GF-D8 (cell line): Measurements from ENCODE around the gene COX5A.
"Not testable (repeated sequence)": the region's sequence is repeated elsewhere in the genome, so short reads cannot be mapped to it uniquely, and the experiment has no call there.

ENCODE experiments used
- DNase-seq: peaks from one replicate; lab custom pipeline; 2025; lab: John Stamatoyannopoulos, UW

Gene COX5A

DNA sequence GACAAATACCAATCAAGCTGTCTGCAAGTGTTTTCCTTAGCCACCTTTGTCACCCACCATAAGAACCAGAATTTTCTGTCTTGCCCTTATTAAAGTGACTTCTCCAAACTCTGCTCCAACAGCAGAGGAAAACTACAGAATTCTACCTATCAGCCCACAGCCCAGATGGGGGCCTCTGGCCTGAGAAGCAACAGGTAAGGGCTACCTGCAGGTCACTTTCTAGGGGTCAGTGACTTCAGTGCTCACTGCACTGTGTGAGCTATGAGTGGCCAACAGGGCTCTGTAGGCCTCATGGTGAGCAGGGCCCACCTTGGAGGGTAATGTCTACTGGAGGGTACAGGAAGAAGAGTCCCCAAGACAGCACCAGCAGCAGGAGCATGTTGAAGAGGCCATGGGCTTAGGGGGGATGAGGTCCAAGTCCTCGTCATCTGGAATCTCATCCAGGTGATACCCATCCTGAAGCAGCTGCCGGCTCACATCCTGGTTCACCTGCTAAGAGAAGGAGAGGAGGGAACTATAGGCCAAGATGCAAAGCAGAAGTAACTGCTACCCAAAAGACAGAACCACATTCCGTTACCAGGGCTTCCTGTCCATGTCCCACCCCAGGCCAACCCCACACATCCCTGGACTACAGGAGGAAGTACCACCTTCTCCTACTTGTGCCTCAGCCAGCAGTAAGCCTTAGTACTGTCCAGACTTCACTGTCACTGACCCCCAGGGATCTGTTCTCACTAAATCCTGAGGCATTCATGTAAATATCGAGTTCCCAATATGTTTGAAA, 35.4 kb downstream of the COX5A start:
- DNase-seq = no peak

GRCh38 chr15:74901612-74902063, 36.2 kb downstream of the COX5A start:
- peak; percentile 44 for DNase-seq

GRCh38 chr15:74897300-74897701, 40.6 kb downstream of the COX5A start:
- no peak for DNase-seq

DNA sequence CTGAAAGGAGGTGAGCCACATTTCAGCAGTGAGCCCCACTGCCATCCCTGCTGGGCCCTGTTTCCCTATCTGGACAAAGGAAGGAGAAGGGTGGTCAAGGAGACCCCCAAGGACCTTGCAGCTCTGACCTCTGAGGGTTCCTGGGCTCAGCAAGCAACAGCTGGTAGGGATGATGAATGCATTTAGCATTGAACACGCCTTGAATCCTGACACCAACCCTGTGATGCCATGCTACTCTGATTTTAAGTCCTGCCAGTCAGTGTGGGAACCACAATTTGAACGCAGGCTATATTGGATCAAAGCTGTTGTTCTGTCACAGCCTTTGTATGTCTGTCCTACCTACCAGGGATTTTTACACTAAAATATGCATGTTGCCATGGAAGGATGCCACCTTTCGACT, 41.6 kb downstream of the COX5A start:
- no peak for DNase-seq

DNA sequence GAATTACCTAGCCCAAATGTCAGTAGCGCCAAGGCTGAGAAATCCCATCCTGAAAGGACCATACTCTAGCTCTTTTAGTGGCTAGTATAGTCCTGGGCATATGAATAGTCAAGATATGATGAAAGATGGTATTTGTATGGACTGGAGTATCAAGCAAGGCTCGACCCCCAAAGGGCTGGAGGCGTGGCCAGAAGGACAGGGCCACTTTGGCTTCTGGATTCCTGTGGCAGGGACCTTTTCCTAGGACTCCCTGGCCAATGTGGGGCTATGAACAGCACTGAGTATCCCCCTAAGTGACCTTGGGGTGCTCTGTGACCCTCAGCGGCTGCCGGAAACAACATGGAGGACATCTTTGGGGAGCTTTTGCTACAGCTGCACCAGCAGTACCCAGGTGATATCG, 42.0 kb downstream of the COX5A start:
- DNase-seq = no peak

DNA sequence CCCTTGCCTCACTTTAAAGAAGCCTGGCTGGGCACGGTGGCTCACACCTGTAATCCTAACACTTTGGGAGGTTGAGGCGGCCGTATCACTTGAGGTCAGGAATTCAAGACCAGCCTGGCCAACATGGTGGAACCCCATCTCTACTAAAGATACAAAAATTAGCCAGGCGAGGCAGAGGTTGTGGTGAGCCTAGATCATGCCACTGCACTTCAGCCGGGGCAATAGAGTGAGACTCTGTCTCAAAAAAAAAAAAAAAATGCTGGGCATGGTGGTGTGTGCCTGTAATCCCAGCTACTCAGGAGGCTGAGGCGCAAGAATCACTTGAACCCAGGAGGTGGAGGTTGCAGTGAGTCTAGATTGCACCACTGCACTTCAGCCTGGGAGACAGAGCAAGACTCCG, 43.5 kb downstream of the COX5A start:
- DNase-seq = not testable (repeated sequence)

DNA sequence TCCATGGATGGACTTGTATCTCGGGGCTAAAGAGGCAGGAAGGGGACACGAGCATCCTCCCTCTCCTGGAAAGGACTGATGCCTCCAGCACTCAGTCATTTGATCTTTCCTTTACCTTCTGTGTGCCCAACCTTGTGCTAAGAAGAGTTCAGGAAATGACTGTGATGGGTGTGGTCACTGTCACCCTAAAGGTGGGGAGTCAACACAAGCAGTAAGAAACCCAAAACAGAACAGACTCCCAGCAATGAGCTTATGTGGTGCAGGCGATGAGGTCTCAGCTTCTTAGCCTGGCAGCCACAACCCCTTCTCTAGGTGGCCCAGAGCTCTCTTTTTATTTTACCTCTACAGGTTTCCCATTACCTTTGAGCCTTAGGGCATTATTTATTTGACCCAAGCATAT, 44.2 kb downstream of the COX5A start:
- no peak for DNase-seq

- DNase-seq = no peak
These were observed 44.9 kb downstream of the COX5A start for GRCh38 chr15:74892931-74893330.

DNA sequence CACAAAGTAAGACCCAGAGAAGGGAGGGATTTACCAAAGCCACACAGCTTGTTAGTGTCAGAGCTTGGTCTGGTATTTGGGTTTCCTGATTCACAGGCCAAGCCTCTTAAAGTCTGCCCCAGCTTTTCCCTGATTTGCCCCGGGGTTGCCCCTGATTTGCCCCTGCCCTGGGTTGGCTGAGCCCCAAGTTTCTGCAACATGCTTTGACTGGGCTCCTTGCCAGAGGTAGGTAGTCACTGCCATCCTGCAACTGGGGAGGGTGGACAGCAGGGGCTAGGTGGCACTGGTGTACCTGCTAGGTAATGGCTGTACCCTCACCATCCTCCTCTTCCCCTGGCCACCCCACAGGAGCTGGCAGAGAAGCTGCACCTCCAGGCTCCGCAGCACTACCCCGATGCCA, 45.6 kb downstream of the COX5A start:
- no peak for DNase-seq

GRCh38 chr15:74891469-74891868, 46.4 kb downstream of the COX5A start:
- DNase-seq = no peak

- no peak for DNase-seq
These were observed 47.3 kb downstream of the COX5A start for GRCh38 chr15:74890665-74890960.

GRCh38 chr15:74889883-74890664, 47.8 kb downstream of the COX5A start, which contains the start of gene MPI:
Gene MPI (plus strand): TSS chr15:74890042. CDS start chr15:74890074, 32 bp downstream.
- peak; percentile 32 for DNase-seq

DNA sequence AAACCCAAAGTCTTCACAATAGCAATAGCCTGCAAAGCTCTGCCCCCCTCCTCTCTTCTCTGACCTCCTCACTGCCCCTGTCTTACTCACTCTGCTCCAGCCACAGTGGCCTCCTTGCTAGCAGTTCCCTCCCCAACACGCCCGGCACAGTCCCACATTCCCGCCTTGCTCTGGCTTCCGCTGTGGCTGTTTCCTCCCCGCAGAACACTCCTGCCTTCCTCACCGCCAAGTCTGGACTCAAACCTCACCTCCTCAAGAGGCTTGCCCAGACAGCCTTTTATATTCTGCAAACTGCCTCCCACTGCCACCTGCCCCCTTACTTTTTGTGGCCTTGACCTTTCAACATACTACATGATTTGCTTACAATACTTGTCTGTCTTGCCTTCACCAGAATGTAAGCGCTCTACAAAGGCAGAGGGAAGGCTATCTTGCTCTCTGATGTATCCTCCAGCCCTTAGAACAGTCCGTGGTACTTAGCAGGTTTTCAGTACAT, 48.4 kb downstream of the COX5A start:
- peak; percentile 21 for DNase-seq

DNA sequence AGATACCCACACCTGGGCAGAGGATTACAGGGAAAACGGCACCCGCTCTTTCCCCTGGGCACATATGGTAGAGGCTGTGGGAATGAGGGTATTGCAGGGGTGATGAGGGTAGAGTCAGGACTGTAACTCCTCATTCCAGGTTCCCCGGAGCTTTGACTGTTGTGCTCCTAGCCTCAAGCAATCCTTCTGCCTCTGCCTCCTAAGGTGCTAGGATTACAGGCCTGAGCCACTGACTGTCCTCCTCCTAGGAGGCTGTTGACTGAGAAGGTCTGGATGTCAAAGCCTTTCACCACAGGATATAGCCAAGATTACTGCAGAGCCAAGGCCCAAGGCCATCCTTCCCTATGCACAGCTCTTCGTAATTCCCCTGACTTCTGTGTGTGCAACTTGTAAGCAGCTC, 49.2 kb downstream of the COX5A start:
- no peak for DNase-seq

- not testable (repeated sequence) for DNase-seq
These were observed 50.2 kb downstream of the COX5A start for GRCh38 chr15:74887537-74888193.

- DNase-seq = no peak
These were observed 52.4 kb downstream of the COX5A start for GRCh38 chr15:74885461-74885860.

GRCh38 chr15:74884428-74885223, 53.2 kb downstream of the COX5A start:
- DNase-seq = no peak

DNA sequence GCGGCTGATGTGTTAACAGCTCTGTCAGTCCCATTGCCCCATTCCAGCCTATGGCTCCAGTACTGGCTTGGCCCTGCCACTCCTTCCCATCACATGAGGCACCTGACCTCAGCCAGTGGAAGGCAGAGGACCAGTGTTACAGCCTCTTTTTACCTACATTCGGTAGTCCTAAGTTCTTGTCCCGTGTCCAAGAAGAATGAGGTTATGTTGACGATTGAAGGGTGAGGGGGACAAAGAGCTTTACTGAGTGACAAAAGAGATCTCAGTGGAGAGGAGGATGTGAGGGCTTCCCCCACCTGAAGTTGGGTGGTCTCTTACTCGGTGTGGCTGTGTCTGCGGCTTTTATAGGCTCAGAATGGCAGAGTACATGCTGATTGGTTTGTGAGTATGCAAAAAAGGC, 55.3 kb downstream of the COX5A start:
- DNase-seq = no peak

DNA sequence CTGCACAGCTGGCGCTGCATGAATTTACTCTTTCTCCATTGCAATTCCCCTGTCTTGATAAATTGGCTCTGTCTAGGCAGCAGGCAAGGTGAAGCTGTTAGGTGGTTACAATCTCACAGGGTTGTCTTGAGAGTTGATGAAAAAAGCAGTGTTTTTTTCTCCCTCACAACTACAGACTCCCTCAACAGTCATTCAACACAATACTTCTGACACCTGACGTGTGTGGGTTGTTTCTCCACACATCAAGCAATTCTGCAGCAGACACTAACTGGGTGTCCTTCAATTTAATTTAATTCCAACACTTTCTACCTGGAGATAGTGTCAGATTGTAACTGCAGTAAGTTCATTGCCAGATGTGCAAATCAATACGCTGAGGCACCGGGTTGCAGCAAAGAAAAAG, 59.6 kb downstream of the COX5A start:
- no peak for DNase-seq

DNA sequence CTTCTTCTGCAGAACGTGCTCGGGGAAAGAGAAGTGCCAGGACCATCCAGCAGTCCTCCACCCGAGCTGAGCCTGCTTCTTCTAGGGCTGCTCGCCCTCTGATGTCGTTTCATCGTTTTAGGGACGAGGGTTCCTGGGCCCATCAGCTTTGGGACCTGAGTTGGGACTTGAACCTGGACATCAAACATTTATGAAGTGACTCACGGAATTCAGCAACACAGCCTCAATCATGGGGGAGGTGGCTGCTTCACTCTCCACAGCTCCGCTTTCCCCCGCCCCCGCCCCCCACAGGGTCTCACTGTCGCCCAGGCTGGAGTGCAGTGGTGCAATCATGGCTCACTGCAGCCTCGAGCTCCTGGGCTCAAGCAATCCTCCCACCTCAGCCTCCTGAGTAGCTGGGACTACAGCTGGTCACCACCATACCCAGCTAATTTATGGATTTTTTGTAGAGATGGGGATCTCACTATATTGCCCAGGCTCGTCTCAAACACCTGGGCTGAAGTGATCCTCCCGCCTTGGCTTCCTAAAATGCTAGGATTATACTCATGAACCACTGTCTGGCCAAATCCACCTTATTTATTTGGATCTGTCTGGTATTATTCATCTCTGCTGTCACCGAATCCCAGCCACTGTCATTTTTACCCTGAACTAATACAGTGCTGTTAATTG, 64.0 kb downstream of the COX5A start:
- peak; percentile 36 for DNase-seq

DNA sequence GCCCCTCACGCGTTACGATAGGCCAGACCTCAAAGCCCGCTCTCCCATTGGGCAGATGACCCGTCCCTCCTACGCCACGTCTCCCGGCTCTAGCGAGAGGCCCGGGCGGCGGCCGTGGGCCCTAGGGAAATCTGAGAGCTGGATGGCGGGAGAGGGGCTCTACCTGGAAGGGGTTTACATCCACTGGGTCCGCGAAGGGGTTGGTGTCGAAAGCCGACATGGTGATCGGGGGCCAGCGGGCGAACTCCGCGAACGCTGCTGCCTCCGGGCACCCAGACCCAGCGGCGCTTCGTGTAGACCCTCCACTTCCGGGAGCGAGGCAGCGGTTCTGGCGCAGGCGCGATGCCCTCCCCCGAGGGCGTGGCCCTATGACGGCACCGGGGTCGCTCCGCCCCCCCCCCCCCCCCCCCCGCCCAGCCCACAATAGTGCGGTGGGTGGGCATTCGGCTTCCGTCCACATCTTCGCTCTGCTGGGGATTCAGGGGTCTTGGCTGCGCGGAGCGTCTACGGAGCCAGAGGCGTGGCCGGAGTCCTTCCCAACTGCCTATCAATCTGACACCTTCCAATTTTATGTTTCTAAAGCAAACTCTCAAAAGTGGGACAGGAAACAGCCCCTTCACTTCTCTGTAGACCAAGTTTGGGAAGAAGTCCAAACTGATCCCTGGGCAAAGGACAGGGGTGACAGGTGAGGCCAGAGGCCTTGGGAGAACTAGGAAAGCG, 64.7 kb downstream of the COX5A start, which contains the start of gene SCAMP2:
TSS of gene SCAMP2 (minus strand) at position 330 of the 720 bp plus-strand sequence. CDS start at position 220, 110 bp downstream.
- DNase-seq = peak; percentile 76
